Stomach (tissue), 4 donors: Measurements from ENCODE around the gene HARS2.
"Not testable (repeated sequence)": the region's sequence is repeated elsewhere in the genome, so short reads cannot be mapped to it uniquely, and the experiment has no call there.

ENCODE experiments used
- CTCF ChIP-seq, 7 experiments: fragments of 450-650 bp in 4 of 7; fragments of 200-600 bp in 3 of 7; sonication (generic) in 3 of 7; IDR thresholded peaks; one replicate each; pipeline ENCODE4 v1.5.1; 2016 to 2019; ENCODE audit warnings: antibody characterized with exemption in 7 of 7, control low read depth in 2 of 7, mild to moderate bottlenecking in 1 of 7
- POLR2A ChIP-seq, 4 donors: fragments of 450-650 bp; IDR thresholded peaks; one replicate each; pipeline ENCODE4 v1.6.1; 2016; ENCODE audit warnings: antibody characterized with exemption in 4 of 4, control low read depth in 2 of 4, mild to moderate bottlenecking in 1 of 4, moderate library complexity in 1 of 4

GRCh38 chr5:140671035-140671434 is 20.2 kb upstream of the HARS2 start:
- TF ChIP-seq POLR2A, CTCF (IDR thresholded peaks at IDR 0.05): not testable (repeated sequence)
